Measurements from ENCODE around the gene MAPK12.

DNA sequence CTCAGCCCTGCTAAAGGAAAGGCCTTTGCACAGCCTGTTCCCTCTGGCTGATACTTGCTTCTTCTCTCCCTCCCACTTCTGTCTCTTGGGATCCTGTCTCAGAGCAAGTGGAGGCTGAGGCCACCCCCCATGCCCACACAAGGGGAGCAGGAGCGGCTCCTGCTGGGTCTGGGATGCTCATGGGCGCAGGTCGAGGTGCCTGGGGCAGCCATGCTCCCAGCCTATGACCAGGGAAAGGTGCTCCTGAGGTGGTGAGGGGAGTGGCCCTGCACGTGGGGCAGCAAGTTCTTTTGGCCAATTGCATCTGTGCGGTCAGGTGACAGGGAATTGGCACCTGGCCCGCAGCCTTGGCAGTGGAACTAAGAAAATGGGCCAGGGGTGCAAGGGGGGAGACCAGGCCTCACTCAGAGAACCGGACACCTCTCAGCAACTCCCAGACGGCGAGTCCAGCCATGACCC, 7.2 kb upstream of the MAPK12 start:
- no peak for TF ChIP-seq POLR2A (IDR thresholded peaks at IDR 0.05)
- TF ChIP-seq CTCF (IDR thresholded peaks at IDR 0.05), result no peak
